HepG2 (cell line): ENCODE results near the gene CCDC83.

Source experiments
- IRF9 ChIP-seq: sonication (generic); formaldehyde crosslinking; IDR thresholded peaks from 2 replicates; pipeline ENCODE4 v1.8.0; 2022; ENCODE audit warnings: missing genetic modification reagents, mild to moderate bottlenecking, borderline replicate concordance
- NFYC ChIP-seq: IDR thresholded peaks from 2 replicates; pipeline ENCODE4 v1.6.1; 2016; ENCODE audit warnings: missing genetic modification reagents, missing compliant biosample characterization
- TF ChIP-seq, protein P1 (sequence below): sonication (generic); formaldehyde crosslinking; IDR thresholded peaks from 2 replicates; pipeline ENCODE4 v1.5.0; 2020; ENCODE audit warnings: mild to moderate bottlenecking, missing genetic modification reagents

DNA sequence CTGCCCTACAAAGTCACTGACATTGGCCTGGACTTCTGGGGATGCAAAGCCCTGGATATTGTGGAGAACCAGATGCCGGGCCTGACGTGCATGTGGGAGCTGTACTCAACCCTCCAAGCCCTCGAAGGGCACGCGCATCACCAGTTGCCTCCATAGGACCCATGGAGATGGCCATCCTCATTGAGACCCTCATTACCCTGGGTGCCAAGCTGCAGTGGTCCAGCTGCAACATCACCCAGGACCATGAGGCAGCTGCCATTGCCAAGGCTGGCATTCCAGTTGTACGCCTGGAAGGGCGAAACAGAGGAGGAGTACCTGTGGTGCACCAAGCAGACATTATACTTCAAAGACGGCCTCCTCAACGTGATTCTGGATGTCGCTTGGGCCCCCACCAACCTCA lies 1.9 kb downstream of the CCDC83 start:
- TF ChIP-seq, protein P1, sequence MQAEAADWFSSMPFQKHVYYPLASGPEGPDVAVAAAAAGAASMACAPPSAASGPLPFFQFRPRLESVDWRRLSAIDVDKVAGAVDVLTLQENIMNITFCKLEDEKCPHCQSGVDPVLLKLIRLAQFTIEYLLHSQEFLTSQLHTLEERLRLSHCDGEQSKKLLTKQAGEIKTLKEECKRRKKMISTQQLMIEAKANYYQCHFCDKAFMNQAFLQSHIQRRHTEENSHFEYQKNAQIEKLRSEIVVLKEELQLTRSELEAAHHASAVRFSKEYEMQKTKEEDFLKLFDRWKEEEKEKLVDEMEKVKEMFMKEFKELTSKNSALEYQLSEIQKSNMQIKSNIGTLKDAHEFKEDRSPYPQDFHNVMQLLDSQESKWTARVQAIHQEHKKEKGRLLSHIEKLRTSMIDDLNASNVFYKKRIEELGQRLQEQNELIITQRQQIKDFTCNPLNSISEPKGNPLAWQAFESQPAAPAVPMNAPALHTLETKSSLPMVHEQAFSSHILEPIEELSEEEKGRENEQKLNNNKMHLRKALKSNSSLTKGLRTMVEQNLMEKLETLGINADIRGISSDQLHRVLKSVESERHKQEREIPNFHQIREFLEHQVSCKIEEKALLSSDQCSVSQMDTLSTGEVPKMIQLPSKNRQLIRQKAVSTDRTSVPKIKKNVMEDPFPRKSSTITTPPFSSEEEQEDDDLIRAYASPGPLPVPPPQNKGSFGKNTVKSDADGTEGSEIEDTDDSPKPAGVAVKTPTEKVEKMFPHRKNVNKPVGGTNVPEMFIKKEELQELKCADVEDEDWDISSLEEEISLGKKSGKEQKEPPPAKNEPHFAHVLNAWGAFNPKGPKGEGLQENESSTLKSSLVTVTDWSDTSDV (CRISPR knock-in tag) = no peak
- TF ChIP-seq NFYC (no peak), IRF9 (CRISPR knock-in tag) (no peak)
